GM19239 (cell line): ENCODE measurements around the gene RASGEF1C.

Experiments used
- DNase-seq: peaks from one replicate; pipeline ENCODE4 v3.0.0; 2011; ENCODE audit warnings: low spot score; ENCODE audit not compliant: insufficient read length
- FAIRE-seq: peaks from 2 replicates; lab custom pipeline; 2011; peaks lifted over from hg19 to GRCh38; lab: Jason Lieb, UNC

Gene RASGEF1C

GRCh38 chr5:180166176-180166575 is 42.8 kb downstream of the RASGEF1C start:
- no peak for FAIRE-seq

DNA sequence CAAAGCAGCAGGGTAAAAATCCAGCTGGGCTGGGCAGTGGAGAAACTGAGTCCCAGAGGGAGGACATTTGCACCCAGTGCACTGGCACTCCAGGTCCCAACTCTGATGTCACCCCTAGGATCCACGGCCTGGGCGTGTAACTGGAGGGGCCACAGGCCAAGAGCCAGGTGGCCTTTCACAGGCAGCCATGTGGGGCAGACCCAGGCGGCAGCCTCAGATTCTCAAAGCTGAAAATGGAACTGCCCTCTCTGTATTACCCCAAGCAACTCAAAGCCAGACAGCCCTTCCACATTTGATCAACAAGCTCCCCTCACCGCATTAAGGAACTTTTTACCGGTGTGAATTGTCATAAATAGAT is 46.7 kb downstream of the RASGEF1C start:
- no peak for FAIRE-seq
- no peak for DNase-seq

More at GRCh38 chr5:180166176-180166575, 42.8 kb downstream of the RASGEF1C start:
- DNase-seq, result no peak

DNA sequence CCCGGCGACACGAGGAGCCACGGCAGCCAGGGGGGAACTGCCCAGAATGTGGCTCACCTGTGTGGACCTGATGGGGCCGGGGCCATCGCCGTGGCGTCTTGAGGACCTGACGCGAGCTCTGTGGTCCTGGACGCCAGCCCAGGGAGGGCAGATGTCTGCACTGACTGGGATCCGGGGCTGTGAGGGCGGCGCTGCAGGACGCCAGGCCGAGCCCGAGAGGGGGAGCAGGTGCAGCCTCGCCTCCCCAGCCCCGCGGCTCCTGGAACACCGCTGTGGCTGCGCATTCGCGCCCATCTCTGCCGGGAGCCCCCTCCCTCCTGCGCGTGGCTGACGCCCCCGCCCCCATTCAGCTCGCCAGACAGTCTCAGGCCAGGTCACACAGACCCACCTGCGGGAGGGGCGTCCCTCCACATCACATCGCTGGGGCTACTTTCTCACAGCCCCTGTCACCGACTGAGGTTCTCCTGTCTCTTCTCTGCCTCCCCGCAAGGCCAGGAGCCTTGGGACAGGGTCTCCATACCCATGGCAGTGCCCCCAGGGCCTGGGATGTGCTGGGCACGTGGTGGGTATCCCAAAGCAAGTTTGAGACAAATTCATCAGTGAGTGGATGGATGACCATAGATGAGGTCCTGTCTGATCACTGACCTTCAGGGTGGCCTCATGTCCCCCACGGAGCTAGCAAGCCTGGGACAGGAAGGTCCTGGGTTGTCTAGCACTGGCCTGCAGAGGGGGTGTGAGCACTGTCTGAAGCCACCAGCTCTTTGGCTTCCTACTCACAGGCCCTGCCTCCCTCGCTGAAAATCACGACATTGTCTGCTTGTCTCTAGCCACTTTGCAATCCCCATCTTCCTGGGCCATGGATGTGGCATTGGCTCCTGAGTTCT is 47.3 kb downstream of the RASGEF1C start:
- FAIRE-seq (no peak), DNase-seq (no peak)

DNA sequence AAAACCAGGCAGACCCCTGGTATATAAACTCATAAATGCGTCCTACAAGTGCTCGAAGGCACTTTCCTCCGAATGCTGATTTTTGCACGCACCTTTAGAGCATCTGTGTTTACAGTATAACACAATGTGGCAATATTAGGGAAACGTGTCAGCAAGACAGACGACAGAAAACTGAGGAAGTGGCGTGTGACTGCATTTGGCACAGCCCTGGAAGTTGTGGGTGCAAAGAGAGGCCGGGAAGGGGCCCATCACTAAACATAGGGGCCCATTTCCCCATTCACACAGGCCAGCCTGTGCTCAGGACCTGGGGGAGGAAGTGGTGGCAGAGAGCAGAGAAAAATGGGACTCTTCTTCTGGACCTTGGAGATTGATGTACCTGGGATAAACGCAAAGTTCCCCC is 48.2 kb downstream of the RASGEF1C start:
- no peak for FAIRE-seq
- DNase-seq, result no peak

- DNase-seq, result no peak
- FAIRE-seq, result no peak
Observed at GRCh38 chr5:180160215-180160614, 48.8 kb downstream of the RASGEF1C start.

- DNase-seq, result no peak
- FAIRE-seq, result no peak
Observed at GRCh38 chr5:180159756-180160155, 49.3 kb downstream of the RASGEF1C start.

GRCh38 chr5:180157866-180158265 is 51.1 kb downstream of the RASGEF1C start:
- FAIRE-seq (no peak), DNase-seq (no peak)

- FAIRE-seq, result no peak
- no peak for DNase-seq
Observed at GRCh38 chr5:180156141-180156540, 52.9 kb downstream of the RASGEF1C start.

- DNase-seq, result no peak
- FAIRE-seq, result no peak
Observed at GRCh38 chr5:180155365-180155926, 53.6 kb downstream of the RASGEF1C start.

- DNase-seq, result no peak
- no peak for FAIRE-seq
Observed at GRCh38 chr5:180154821-180155364, 54.1 kb downstream of the RASGEF1C start.

DNA sequence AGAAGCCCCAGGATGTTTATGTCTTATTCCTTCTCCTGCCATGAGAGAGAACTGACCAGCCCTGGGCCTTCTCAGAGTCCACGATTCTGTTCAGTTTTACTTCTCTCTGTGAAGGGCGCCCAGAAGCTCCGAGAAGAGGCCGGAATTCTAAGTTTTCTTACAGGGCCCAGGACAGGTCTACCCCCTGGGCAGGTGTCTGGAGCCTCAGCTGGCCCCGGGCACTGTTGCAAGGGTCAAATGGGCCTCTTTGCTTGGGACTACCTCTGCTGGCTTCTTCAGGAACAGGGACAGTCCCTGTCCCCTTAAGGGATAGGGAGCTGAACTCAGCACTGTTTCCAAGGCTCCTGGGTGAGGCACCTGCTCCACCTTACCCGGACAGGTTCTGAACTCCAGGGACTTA is 55.0 kb downstream of the RASGEF1C start:
- no peak for DNase-seq
- no peak for FAIRE-seq

- DNase-seq (no peak), FAIRE-seq (no peak)
Observed at GRCh38 chr5:180153099-180153498, 55.9 kb downstream of the RASGEF1C start.

DNA sequence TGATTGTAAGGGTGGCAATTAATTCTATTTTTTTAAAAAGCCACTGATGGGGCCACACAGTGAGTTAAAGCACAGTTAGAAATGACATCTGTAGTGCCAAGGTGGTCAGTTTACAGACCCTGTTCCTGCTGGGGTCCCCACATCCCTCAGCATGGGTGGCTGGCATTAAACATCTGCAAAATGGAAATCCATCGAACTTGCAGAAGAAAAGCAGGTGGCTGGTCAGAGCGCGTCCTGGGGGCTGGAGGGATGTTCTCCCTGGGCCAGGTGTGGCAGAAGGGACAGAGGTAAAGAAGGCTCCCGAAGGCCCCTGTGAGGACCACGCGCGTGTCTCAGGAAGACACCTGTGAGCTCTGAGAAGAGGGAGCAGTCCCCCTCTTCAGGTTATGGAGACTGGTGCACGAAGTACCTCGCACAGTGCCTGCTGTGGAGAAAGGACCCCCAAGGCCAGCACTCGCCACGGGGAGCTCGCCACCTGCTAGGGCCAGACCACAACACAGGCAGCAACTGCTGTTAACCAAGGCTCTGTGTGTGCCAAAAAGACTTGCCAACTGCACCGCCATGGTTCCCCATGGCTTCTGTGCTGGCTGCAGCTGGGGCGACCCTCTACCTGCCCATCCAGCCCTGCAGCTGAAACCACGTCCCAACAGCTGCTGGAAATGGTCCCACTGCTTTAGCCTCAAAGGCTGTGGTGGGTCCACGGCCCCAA is 65.2 kb downstream of the RASGEF1C start:
- FAIRE-seq (no peak), DNase-seq (no peak)

DNA sequence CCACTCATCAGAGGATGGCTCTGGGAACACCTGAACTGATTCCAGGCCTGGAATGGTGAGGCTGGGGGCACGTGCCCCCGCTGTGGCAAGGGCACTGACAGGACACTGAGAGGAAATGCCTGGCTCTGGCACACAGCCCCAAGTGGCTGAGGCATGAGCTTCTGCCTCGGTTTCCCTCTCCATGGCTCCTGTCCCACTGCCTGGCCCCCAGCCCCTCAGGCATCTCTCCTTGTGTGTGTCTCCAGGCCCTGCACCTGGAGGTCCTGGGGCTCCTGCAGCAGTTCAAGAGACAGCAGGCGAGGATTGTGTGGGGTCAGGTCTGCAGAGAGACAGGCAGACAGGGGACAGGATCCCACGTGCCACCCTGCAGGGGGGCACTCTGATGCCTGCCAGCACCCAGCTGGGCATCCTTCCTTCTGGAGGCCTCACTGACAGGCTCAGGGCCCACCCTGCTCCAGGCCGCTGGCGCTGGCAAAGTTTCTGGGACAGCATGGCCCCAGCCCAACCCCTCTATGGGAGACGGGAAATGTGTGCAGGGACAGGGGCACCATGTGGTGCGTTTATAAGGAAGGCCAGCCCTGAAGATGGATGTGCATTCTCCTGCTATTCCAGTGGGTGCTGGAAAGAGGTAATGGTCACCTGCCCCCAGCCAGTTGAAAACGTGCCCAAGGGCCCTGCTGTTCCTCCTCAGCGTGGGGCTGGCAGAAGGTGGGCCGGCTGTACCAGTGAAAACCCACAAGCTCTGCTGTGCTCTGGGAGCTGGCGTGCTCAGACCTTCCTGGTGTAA is 66.0 kb downstream of the RASGEF1C start:
- FAIRE-seq, result no peak
- no peak for DNase-seq

DNA sequence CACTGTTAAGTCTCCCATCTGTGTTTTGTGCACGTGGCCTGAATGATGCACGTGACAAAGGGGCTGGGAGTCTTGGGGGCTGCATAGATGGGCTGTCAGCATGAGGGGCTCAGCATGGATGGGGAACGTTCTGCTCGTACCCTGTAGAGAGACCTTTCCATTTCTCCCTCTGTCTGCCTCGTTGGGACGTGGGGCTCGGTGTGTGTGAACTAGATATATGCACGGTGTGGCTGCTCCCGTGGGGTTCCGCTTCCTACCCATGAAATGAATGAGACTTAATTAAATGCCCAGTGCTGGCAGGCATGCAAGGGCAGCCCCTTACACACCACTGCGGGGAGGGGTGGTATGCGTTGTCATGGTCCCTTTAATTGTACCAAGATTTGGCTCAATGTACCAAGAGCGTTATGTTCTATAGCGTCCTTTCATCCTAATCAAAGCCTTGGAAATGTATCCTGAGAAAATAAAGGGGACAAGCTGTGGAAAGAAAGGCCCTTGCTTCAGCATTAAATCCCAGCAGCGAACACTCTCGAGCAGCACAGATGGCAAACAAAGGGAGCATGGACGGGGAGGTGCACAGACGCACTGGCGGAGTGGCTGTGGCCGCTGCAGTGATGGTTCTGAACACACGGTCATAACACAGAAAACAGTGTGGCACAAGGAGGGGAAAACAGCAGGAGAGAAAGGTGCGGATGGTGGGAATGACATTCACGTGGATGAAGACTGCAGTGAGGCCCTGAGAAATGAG is 66.8 kb downstream of the RASGEF1C start:
- no peak for DNase-seq
- FAIRE-seq, result no peak

DNA sequence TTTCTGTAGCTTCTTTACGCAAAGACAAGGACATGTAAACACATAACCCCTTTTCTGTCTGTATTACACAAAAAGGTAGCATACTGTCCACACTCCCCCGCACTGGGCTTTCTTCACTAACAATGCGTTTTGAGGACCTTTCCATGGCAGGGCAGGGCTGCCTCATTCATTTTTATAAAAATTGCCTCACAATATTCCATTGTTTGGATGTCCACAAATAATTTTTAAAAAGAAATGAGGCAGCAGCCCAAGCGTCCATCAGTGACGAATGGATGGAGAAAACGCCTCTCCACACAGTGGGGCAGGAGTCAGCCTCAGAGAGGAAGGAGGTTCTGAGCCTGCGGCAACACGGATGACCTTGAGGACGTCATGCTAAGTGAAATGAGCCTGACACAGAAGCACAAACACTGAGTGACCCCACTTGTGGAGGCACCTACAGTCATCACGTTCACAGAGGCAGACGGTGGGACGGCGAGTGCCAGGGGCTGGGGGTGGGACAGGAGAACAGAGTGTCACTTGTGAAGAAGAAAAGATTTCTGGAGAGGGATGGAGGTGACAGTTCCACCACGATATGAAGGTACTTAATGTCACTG is 67.8 kb downstream of the RASGEF1C start:
- DNase-seq, result no peak
- no peak for FAIRE-seq

DNA sequence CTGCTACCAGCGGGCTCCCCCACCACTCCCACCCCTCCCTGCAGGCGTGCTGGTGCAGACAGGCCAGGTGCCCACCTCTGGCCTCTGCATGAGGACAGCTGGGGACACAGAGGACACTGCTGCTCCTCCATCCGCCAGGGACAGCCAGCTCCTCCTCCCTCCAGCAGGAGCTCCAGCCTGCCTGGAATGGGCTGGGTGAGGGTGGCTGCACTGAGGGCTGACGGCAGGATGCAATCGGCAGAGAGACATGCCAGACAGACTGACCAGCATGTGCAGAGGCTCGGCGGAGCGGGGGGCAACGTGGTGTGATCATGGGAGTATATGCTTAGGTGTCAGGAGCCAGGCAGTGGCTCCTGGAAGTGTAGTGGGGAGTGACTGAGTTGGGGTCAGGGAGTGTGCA is 68.4 kb downstream of the RASGEF1C start:
- DNase-seq (no peak), FAIRE-seq (no peak)

- no peak for DNase-seq
- FAIRE-seq, result no peak
Observed at GRCh38 chr5:180140079-180140554, 68.9 kb downstream of the RASGEF1C start.

GRCh38 chr5:180139731-180140055 is 69.3 kb downstream of the RASGEF1C start:
- FAIRE-seq (no peak), DNase-seq (no peak)
